Measurements from ENCODE around the gene NFAT5.
"Not testable (repeated sequence)": the region's sequence is repeated elsewhere in the genome, so short reads cannot be mapped to it uniquely, and the experiment has no call there.

The NFAT5 gene

GRCh38 chr16:69554495-69554894 lies 11.3 kb upstream of the NFAT5 start:
- DNase-seq: no peak

DNA sequence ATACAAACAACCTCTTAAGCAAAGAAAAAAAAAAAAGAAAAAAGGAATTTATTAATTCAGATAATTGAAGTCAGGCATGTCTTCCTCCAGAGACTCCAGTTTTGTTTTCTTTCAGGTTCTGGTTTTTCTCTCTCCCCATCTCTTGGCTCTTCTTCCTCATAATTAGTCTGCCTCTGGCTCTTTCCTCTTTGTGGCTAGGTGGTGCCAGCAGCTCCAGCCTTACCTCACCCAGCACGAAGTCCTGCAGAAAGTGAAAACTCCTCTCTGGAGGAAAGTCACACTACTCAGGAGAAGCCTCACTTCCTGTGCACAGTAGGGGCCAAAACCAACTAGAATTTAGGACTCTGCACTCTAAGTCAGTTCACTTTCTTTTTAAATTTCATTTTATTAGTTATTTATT lies 10.3 kb upstream of the NFAT5 start:
- DNase-seq: no peak

- DNase-seq: no peak
These were observed 9.9 kb upstream of the NFAT5 start for GRCh38 chr16:69555867-69556266.

DNA sequence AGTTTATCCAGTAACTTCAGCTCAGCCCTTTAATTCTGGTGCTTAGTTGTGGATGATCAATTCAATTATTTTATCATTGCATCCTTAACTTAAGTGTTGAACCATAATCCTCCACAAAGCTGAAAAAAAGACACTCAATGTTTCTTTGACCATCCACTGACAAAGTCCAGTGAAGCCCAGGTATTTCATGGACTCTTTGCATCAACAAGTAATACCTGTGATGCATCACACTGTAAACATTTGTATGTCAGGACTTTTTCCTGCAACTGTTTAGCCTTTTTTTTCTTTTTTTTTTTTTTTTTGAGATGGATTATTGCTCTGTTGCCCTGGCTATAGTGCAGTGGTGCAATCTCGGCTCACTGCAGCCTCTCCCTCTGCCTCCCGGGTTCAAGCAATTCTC lies 6.6 kb upstream of the NFAT5 start:
- no peak for DNase-seq

DNA sequence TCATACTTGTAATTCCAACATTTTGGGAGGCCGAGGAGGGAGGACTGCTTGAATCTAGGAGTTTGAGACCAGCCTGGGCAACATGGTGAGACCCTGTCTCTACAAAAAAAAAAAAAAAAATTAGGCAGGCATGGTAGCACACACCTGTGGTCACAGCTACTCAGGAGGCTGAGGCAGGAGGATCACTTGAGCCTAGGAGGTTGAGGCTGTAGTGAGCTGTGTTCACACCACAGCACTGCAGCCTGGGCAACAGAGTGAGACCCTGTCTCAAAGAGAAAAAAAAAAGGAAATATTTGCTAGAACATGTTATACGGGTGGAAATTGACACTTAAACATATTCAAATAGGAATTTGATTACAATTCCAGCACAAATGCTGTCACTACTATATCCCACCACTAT lies 4.4 kb upstream of the NFAT5 start:
- DNase-seq: not testable (repeated sequence)

DNA sequence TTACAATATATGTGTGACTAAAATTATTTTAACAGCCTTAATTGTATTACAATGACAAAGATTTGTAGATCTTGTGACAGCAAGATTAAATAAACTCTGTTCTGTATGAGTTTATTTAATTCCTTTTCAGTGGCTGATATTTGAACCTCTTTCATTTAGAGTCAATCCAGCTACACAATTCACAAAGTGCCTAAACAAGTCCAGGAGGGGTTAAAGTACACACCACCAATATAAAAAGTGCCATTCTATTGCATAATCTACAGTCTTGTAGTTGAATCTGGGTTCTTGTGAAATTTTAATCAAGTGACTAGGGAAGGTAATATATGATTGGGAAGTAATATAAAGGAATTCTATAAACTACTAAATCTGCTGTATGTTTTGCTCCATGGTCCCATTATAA lies 3.9 kb upstream of the NFAT5 start:
- DNase-seq: no peak

DNA sequence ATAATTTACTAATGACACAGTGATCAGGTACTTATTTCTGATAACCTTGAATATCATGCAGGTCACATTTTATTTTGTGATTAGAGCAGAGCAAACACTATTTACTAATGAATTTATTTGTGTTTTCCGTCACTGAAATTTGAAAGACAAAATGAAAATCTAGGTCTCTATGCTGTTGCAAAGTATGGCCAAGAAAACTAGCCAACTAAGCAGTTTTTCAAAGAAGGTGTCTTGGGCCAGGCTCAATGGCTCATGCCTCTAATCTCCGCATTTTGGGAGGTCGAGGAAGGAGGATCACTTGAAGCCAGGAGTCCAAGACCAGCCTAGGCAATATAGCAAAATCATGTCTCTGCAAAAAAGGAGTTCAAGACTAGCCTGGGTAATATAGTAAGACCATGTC lies 3.0 kb upstream of the NFAT5 start:
- no peak for DNase-seq

- peak in 1 of 3 experiments; percentile 28 for DNase-seq
These were observed 1.9 kb upstream of the NFAT5 start for GRCh38 chr16:69563605-69564580.

GRCh38 chr16:69564845-69565670 lies 708 bp upstream of the NFAT5 start:
- DNase-seq: no peak

DNA sequence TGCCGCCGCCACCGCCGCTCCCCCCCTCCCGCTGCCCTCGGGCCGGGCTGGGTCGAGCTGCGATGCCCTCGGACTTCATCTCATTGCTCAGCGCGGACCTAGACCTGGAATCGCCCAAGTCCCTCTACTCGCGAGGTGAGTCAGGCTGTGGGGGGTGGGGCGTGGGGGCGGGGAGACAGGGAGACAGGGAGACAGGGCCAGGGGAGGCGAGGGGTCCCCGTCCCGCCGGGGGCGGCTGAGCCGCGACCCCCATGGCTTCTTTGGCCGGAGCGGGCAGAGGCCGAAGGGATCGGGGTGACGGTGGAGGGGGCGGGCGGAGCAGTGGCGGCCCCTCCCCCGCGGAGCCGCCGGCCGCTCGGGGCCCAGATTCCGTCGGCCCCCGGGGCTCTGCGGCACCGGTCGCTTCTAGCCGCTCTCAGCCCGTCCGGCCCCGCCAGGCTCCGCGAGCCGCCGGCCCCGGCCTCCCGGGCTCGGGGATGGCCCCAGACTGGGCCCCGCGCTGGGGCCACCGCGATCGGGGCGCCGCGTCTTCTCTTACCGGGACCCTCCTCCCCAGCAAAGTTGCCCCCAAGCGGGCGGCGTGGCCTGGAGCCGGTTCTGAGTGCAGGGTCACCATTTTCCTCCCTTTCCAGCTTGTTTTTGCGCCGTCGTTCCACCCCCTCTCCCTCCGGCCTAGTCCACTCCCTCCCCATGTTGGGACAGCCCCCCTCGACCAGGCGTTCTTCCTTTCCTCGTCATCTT lies 644 bp downstream of the NFAT5 start:
- peak in 2 of 3 experiments; percentile 24 to 60 for DNase-seq

DNA sequence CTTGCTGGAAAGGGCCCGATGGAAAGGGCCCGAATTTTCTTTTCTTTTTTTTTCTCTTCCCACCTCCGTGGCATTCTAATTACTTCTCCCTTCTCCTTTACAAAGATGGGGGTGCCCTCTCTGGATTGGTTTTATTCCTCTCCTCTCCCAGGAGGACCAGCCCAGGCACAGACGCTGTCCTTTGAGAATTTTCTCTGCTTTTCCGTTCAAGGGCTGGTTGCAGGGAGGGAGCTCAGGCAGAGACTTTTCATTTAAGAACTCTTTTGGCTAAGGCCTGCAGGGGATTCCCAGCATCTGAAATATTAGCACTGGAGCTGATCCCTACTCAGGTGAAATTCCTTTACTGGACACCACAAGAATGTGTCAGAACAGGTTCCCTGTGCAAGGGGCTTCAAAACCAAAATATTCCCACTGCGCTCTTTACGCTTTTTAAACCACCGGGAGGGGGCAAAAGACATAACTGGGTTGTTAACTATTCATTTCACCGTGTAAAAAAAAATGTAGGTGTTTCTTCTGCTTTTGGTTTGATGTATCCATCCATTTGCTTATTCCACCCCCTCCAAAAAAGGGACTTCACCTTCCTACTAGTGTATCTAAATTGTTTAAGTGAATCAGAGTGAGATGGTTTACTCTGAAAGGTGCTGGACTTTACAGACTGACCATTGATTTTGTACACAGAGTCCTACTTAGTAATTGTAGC lies 1.4 kb downstream of the NFAT5 start:
- DNase-seq: peak in 1 of 3 experiments; percentile 49

GRCh38 chr16:69568676-69569075 lies 2.9 kb downstream of the NFAT5 start:
- no peak for DNase-seq

DNA sequence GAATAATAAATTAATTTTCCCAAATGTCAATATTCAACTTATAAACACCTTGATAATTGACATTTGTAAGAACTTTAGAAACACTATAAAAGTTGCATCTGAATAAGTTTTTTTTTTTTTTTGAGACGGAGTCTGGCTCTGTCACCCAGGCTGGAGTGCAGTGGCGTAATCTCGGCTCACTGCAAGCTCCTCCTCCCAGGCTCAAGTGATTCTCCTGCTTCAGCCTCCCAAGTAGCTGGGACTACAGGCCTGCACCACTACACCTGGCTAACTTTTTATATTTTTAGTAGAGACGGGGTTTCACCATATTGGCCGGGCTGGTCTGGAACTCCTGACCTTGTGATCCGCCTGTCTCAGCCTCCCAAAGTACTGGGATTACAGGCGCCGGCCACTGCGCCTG lies 13.0 kb downstream of the NFAT5 start:
- not testable (repeated sequence) for DNase-seq

DNA sequence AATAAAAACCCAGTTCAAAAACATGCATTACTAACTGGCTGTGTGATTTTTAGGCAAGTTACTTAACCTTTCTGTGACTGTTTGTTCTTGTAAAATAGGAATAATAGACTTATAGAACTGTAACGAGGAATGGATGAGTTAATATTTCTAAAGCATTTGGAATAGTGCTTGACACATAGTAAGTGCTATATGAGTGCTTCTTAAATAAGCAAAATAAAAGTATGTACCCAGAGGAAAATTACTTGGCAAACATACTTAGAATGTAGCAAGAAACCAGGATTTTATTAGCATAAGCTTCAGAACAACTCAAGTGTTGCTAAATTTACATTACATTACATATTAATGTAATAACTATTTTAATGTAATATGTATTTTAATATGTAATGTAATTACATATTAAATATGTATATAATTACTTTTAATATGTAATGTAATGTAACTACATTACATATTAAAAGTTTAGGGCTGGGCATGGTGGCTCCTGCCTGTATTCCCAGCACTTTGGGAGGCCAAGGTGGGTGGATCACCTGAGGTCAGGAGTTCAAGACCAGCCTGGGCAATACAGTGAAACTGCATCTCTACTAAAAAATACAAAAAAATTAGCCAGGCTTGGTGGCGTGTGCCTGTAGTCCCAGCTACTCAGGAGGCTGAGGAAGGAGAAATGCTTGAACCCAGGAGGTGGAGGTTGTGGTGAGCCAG lies 14.2 kb downstream of the NFAT5 start:
- DNase-seq: peak in 1 of 3 experiments; percentile 17

DNA sequence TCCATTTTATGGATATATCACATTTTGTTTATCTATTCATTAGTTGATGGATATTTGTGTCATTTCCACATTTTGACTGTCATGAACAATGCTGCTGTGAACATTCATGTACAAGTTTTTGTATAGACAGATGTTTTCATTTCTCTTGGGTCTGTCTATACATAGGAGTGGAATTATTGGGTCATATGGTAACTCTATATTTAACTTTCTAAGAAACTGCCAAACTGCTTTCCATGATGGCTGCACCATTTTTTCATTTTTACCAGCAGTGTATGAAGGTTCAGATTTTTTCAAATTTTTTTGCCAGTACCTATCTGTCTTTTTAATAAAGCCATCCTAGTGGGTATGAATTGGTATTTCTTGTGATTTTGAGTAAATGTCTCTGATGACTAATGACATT lies 15.5 kb downstream of the NFAT5 start:
- DNase-seq: no peak

DNA sequence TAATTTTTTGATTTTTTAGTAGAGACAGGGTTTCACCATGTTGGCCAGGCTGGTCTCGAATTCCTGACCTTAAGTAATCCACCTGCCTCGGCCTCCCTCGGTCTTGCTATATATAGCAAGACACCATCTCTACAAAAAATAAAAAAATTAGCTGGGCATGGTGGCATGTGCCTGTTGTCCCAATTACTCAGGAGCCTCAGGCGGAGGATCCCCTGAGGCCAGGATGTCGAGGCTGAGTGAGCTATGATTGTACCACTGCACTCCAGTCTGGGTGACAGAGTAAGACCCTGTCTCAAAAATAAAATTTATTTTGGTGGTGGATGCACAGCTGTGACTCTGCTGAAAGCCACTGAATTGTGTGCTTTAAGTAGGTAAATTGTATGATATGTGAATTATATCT lies 18.7 kb downstream of the NFAT5 start:
- DNase-seq: not testable (repeated sequence)

GRCh38 chr16:69589434-69590269 lies 23.9 kb downstream of the NFAT5 start:
- DNase-seq: no peak

GRCh38 chr16:69590590-69590989 lies 24.8 kb downstream of the NFAT5 start:
- DNase-seq: no peak

DNA sequence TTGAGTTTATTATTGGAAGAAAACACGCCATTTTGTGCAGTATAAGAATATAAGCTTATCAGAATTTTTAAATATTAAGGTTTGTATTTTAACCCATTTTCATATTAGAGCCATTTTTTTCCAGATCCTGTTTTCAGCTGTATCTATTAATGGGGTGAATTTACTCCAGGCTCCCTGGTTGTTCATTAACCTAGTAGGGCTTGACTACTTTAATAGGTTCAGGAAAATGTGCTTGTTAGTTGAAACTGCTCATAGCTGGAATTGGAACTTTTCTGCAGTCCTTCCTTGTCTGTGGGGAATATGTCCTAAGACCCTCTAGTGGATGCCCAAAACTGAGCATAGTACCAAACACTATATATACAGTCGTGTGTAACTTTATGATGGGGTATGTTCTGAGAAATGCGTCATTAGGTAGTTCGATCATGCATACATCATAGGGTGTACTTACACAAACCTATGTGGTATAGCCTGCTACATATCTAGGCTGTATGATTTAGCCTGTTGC lies 28.0 kb downstream of the NFAT5 start:
- DNase-seq: no peak
